Kidney epithelial cell (primary cell): ENCODE results near the gene HS6ST2. TPM values are rescaled to one million over a fixed set of nuclear protein-coding genes. Genes with fewer than 3 reads are reported as not detected.
"Not testable (repeated sequence)": the region's sequence is repeated elsewhere in the genome, so short reads cannot be mapped to it uniquely, and the experiment has no call there.

Source experiments
- DNase-seq: peaks from one replicate; pipeline ENCODE4 v3.0.0-alpha.2; 2010; ENCODE audit warnings: low read depth
- H3K27me3 ChIP-seq: 2 replicates; pipeline ENCODE4 v1.6.0; 2011; ENCODE audit warnings: low read length; ENCODE audit not compliant: control insufficient read depth, insufficient read depth
- H3K36me3 ChIP-seq: 2 replicates; pipeline ENCODE4 v1.5.1; 2011; ENCODE audit warnings: low read length; ENCODE audit not compliant: control insufficient read depth, insufficient read depth
- H3K4me3 ChIP-seq: 2 replicates; pipeline ENCODE4 v1.5.1; 2011; ENCODE audit warnings: low read depth, mild to moderate bottlenecking, control low read depth, low read length
- CTCF ChIP-seq: IDR thresholded peaks from 2 replicates; pipeline ENCODE4 v1.5.1; 2011; ENCODE audit warnings: mild to moderate bottlenecking, moderate library complexity, low read length, control low read depth, inconsistent platforms; ENCODE audit not compliant: insufficient read depth, poor library complexity, severe bottlenecking
- total RNA-seq: library from RNA; depleted of rRNA; stranded (reverse); fragments of >200 nt; gene quantifications from 2 replicates; pipeline ENCODE4 v1.2.3, GENCODE V29; 2015

HS6ST2 gene
- total RNA-seq, 1 donor from 2014 or later = 8.4 TPM

- H3K4me3 ChIP-seq = no peak overlapping the region
- no peak for TF ChIP-seq CTCF
- no peak for DNase-seq
- no peaks in the 10 kb centered on the region for H3K27me3 ChIP-seq
- no peaks in the 10 kb centered on the region for H3K36me3 ChIP-seq
These were observed 70.9 kb downstream of the HS6ST2 start for GRCh38 chrX:132887569-132887968.

- no peak for TF ChIP-seq CTCF
These were observed 75.0 kb downstream of the HS6ST2 start for GRCh38 chrX:132883358-132883915.

GRCh38 chrX:132880753-132881152 is 77.7 kb downstream of the HS6ST2 start:
- H3K4me3 ChIP-seq, H3K36me3 ChIP-seq, DNase-seq, H3K27me3 ChIP-seq: not testable (repeated sequence)

More at GRCh38 chrX:132883358-132883915, 75.0 kb downstream of the HS6ST2 start:
- DNase-seq = no peak
- Histone ChIP-seq H3K4me3 (no peak overlapping the region), H3K36me3 (no peaks in the 10 kb centered on the region), H3K27me3 (no peaks in the 10 kb centered on the region)

- TF ChIP-seq CTCF = no peak
- no peaks in the 10 kb centered on the region for H3K27me3 ChIP-seq
- DNase-seq = no peak
- no peak overlapping the region for H3K4me3 ChIP-seq
- H3K36me3 ChIP-seq = no peaks in the 10 kb centered on the region
These were observed 80.4 kb downstream of the HS6ST2 start for GRCh38 chrX:132877954-132878536.

GRCh38 chrX:132876523-132877338 is 81.7 kb downstream of the HS6ST2 start:
- no peak overlapping the region for H3K4me3 ChIP-seq
- no peaks in the 10 kb centered on the region for H3K36me3 ChIP-seq
- no peak for TF ChIP-seq CTCF
- no peaks in the 10 kb centered on the region for H3K27me3 ChIP-seq
- DNase-seq = no peak

- no peak for TF ChIP-seq CTCF
- H3K4me3 ChIP-seq = no peak overlapping the region
- DNase-seq = no peak
- H3K36me3 ChIP-seq = no peaks in the 10 kb centered on the region
- H3K27me3 ChIP-seq = no peaks in the 10 kb centered on the region
These were observed 82.5 kb downstream of the HS6ST2 start for GRCh38 chrX:132875650-132876522.
